Left colon (tissue), 2 donors: ENCODE data around the gene GAS2L1. TPM values are rescaled to one million over a fixed set of nuclear protein-coding genes. Genes with fewer than 3 reads are reported as not detected.

Experiments
- ATAC-seq: fragments of 200-7000 bp; cut with Tn5 transposase; one replicate; pipeline ENCODE4 v1.9.1; 2020; ENCODE audit warnings: mild to moderate bottlenecking, moderate library complexity
- DNase-seq, 2 donors: peaks; one replicate each; pipeline ENCODE4 v3.0.0-alpha.2; 2020
- intact Hi-C, 2 donors: fragments of 100-400 bp; cut with DNase I in 1 of 2; cut with micrococcal nuclease in 1 of 2; formaldehyde crosslinking; loops; one replicate each; pipeline versions ENCODE4 v1.11.2 to v1.14.0; 2022; cut with DNase I, micrococcal nuclease
- total RNA-seq, 2 donors: library from RNA; stranded (reverse); fragmentation: NEBNext Ultra II Directional; extraction: Animal tissue kit (Norgen Biotek cat#: 25700); gene quantifications; one replicate each; pipeline ENCODE4 v1.2.1, GENCODE V29; 2021
- donor health status: DM: no; HTN: no; CAD: no.
- donor health status: DM: yes; HTN: yes; CAD: no.

The GAS2L1 gene
- total RNA-seq, 2 donors from 2014 or later: 19.7 to 32.3 TPM

DNA sequence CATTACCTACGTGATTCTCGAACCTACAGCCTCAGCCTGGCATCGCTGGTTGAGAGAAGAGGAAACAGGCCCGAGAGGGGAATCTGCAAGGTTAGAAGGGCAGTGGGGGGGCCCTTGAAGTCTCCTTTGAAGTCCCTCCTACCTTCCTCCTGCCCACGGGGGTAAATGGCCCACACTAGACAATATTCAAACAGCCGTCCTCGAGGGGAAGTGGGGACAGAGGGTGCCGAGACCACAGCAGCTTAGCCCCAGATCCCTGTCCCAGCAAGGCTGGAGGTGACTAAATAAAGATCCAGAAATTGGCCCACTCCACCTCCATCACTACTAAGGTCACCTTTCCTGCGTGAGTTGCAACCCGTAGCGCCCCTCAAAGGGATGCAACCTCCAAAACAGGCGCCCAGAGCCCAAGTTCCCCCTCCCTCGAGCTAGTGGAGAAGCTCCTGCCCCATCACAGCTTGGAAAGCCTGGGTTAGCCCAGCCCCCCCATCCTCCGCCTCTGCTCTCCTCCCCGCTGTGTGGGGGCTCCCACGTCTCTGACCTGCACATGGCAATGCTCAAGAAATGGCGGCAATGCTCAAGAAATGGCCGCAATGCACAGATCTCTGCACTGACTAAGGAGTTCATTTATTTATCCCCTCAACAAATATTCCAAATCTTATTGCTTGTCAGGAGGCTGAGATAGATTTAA, 9.8 kb downstream of the GAS2L1 start:
- DNase-seq (no peak), ATAC-seq (no peak)
- intact Hi-C loops: no loop called here

DNA sequence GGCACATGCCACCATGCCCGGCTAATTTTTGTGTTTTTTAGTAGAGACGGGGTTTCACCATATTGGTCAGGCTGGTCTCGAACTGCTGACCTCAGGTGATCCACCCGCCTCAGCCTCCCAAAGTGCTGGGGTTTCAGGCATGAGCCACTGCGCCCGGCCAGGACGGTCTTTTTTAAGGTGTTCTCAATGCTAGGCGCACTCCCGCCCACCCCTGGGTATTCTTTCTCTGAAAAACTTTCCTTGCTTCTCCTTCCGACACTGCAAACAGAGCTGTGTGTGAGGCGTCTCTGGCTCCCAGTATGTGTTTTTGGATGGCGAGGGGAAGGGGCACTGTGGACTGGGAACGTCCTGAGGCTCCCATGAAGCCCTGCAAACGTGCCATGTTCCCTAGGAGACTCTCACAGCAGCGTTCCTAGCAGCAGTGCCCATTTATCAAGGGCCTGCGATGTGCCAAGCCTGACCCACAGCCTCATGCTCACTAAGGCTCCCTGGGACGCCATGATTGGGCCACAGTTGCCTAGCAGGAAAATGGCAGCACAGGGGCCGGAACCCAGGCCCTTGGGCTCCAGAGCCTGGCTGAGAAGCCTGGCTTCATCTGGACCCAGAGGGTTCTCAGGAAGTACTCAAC, 11.5 kb downstream of the GAS2L1 start:
- ATAC-seq: no peak
- intact Hi-C loops: no loop called here
- DNase-seq: no peak

DNA sequence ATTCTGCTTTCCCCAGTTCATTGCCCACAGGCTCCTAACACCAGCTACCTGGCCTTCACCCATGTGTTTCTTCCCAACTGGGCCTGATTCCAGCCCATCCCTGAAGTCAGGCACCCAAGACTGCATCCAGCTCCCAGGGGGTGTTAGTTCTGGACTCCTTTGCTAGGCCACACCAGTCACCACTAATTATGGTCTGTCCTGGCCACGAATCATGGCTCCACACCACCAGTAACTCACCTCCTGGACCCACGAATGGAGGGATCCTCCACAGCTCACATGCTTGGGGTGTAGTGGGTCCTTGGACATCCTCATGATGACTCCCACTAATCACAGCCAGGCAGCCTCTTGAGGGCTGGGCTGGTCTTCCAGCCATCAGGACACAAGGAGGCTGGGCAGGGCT, 12.6 kb downstream of the GAS2L1 start:
- no peak for DNase-seq

DNA sequence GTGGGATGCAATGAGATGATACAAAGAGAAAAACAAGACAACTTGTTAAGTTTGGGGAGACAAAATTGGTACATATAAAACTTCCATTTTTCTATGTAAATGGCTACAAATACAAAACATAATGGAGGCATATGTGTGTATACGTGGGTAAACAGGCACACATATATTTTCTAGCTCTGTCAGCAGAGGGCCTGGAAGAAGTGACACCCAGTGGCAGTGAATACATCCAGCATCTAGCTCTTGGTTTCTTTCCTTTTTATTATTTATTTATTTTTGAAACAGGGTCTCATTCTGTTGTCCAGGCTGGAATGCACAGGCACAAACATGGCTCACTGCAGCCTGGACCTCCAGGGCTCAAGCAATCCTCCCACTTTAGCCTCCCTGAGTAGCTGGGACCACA, 14.1 kb downstream of the GAS2L1 start:
- DNase-seq: no peak
- ATAC-seq: peak; percentile 21
- intact Hi-C loops: no loop called here

More for the DNA sequence above, 12.6 kb downstream of the GAS2L1 start:
- intact Hi-C loops: no loop called here
- ATAC-seq: no peak

DNA sequence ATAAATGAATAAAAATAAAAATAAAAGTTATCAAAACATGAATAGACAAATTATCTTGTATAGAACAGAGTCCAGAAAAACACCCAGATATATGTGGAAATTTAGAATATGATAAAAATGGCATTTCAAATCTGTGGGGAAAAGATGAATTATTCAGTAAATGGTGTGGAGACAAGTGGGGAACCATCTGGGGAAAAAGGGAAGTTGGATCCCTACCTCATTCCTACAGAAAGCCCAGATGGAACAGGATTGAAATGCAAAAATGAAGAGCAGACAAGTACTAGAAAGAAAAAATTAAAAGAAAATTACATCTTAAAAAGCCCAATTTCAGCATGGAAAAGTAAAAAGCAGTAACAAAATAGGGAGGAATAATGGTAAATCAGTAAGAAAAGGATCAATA, 17.2 kb downstream of the GAS2L1 start:
- ATAC-seq: no peak
- intact Hi-C loops: no loop called here

DNA sequence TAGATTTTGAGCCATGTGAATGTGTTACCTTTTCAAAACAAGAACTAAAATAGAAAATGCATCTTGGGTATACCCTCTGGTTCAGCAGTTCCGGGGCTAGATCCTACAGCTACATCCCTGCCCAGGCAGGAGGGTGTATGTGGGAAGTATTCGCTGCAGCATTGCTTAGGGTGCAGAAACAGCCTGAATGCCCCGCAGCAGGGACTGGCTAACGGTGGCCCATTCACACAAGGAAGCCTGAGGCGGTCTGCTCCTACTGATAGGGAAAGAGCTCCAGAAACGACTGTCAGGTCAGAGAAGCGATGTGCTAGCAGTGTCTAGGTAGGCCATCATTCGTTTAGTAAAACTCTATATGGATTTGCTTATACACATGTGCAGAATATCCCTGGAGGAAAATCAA, 18.9 kb downstream of the GAS2L1 start:
- no peak for DNase-seq
- ATAC-seq: no peak
- intact Hi-C loops: no loop called here

More for the DNA sequence above, 17.2 kb downstream of the GAS2L1 start:
- DNase-seq: no peak

DNA sequence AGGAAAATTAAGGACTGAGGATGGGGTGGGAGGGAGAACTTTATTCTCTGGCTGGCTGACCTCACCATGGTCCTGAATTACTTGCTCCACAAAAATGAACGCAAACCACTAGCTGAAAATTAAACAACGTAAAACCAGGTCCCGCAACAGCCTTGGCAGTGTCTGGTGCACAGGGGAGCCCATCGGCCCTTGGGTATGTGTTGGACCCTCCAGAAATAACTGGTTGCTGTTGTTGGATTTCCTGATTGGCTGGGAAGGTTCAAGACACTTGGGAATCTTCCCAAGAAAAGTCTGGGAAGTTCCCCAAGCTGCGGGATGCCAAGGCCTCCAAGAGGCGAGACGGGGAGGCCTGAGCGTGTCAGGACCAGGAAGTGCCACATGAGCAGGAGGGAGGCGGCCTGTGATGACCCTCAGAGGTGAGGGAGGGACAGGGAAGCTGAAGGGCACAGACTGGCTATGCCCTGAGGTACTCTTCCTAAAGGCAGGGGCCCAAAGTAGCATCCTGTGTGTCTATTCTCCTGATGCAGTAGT, 19.4 kb downstream of the GAS2L1 start:
- intact Hi-C loops: no loop called here
- DNase-seq (no peak), ATAC-seq (peak; percentile 10)

DNA sequence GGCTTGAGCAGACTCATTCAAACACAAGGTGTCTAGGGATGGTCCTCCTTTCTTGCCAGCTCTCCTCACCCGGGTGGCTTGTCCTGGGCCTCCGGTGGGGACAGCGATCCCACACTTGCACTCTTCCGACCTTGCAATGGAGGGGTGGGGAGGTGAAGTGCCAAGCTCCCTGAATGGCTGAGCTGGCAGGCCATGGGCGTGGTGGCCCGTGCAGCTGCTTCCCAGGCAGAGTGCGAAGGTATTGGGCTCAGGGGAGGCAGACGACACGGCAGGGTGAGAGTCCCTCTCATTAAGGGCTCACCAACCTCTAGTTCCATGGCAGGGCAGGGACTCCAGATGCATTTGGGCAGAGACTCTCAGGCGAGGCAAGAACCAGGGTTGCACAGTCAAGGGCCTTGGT, 20.0 kb downstream of the GAS2L1 start:
- DNase-seq (no peak), ATAC-seq (peak; percentile 20)
- intact Hi-C loops: no loop called here

DNA sequence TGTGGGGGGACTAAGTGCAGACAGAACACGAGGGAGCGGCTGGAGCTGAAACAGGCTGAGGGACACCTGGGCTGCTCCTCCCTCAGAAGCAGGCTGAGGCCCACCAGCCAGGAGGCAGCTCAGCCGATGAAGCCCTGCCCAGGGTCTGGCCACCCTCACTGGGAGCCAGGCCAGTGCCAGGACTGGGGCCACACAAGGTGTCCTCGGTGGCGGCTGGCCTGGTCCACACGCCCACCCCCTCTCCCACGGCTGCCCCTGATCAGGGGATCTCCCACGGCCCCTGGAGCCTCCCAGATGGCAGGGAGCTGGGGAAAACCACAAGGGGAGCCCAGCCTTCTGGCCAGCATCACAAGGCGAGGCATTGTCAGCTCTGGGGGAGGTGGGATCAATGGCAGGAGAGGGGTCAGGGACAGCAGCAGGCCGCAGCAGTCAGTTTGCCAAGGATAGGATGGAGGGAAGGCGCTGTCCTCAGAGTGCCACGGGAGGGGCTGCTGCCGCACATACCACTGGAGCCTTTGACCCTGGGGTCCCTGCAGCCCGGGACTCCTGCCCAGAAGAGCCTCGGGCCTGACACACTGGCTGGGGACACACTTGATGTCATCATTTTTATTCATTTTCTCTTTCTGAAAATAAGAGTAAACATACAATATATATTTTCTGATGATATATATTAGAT, 20.8 kb downstream of the GAS2L1 start:
- DNase-seq (no peak), ATAC-seq (peak; percentile 8)
- intact Hi-C loops: no loop called here

DNA sequence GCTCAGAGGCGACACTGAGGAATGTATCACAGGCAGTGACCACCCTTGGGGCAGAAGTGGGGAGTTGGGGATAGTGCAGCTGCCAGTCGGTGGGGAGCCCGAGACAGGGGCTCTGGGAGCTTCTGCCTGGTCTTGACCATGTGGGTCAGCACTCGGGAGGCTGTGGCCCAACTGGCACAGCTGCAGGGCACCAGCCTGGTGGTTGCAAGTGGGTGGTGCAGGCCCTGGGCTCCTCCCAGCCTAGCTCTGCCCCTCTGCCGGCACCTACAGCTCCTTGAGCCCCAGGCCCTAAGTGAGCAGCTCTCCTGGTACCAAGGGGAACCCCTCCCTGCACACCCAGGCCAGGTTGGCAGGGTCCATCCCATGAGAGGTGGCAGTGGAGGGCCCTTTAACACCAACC, 21.6 kb downstream of the GAS2L1 start:
- no peak for DNase-seq
- intact Hi-C loops: no loop called here
- ATAC-seq: peak; percentile 17

DNA sequence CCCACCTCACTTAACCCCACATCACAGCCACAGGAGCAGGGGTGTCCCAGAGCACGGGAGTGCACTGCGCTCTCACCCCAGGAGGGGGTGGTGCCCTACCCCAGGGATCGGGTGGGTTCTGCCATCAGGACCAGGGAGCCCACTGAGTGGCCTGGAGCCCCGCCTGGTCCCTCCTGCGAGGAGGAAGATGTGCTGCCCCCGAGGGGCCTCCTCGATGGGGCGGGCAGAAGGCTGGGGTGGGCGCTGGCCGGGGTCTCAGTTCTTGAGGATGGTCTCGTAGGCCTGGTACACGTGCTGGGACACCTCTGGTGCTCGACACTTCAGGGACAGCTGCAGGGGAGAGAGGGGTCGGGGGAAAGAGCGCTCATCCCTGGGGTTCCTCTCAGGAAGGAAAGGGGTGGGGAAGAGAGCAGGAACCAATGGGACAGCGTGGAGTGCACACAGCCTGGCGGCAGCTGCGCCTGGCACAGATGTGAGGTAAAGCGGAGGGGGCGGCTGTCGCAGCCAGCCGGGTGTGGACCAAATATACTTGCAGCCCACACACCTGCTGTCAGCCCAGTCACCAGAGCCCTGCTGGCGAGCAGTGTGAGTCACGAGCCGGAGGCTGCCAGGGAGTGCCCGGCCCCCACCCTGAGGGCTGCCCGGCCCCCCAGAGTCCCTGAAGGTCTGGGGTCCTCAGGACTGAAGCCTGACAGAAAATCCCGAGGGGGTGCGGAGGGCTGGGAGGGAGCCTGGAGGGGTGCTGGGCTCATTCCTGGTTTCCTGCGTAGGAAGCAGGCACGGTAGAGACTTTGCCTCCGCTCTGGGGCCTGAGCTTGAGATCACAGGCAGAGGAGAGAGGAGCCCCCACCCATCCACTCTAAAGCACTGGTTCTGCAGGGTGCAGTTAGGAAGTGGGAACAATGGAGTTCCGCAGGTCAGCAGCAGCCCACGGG, 22.4 kb downstream of the GAS2L1 start:
- intact Hi-C loops: no loop called here
- no peak for ATAC-seq
- DNase-seq: no peak

DNA sequence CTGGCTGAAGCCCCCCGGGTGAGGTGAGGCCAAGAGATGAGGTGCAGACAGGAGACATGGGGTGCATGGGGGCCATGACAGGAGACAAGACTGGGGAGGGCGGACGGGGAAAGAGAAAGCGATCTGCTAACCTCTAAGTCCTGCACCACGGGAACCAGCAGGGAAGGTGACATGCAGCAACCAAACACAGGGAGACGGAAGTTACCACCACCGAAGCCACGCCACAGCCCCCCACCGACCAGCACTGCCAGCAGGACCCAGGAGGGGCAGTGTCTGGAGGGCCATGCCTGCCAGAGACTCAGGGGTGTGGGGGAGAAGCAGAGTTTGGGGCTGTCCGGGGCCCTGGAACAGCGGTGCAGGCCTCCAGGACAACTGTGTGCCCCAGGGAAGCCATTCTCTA, 23.1 kb downstream of the GAS2L1 start:
- DNase-seq: no peak
- intact Hi-C loops: no loop called here
- no peak for ATAC-seq

DNA sequence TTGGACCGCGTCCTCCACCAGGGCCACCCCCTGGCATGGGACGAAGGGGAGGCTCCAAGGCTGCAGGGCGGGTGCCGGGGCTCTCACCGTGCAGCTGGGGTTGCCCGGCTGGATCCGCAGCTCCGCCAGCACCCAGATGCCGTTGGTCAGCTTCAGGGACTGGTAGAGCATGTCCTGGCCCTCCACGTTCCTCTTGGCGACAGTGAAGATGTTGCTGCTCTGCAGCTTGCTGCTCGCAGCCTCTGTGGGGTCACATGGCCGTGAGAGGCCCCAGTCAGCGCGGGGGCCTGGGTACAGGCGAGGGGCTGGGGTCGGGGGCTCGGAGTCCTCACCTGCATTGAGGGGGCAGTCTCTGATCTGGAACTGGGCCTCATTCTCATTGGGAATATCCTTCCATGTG, 23.8 kb downstream of the GAS2L1 start:
- DNase-seq: no peak
- intact Hi-C loops: no loop called here
- no peak for ATAC-seq

DNA sequence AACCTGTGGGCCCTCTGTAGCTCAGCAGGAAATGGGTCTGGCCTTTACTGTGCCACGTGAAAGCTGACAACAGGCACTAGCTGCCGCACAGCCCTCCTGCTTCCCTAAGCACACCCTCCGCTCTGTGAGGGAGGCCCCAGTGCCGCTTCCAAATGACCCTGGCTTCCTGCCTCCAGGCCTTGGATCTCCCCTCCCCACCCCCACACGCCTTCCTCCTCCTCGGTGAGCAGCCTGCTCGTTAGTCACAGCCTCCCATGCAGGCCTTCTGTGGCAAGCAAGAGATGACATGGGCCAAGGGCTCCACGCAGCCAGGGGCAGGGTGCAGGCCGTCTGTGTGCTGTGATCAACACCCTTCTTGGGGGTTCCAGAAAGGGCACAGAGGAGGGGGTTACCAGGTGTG, 24.3 kb downstream of the GAS2L1 start:
- intact Hi-C loops: no loop called here
- DNase-seq (peak in 1 of 2 donors; percentile 31), ATAC-seq (no peak)

DNA sequence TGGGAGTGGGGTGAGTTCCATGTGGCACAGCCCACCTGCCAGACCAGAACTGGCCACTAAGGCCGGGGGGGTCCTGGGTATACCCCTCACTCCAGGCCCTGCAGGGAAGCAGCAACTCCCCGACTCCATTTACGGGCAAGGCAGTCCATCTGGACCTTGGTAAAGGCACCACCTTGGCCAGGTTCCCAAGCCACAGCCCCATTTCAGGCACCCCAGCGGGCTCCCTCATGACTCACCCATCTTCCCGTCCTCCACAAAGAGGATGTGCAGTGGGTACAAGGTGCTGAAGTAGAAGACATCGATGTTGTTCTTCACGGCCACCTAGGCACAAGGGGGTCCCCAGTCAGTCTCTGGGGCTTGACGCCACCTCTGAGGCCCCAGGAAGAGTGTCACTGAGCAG, 24.8 kb downstream of the GAS2L1 start:
- DNase-seq (no peak), ATAC-seq (no peak)
- intact Hi-C loops: no loop called here

DNA sequence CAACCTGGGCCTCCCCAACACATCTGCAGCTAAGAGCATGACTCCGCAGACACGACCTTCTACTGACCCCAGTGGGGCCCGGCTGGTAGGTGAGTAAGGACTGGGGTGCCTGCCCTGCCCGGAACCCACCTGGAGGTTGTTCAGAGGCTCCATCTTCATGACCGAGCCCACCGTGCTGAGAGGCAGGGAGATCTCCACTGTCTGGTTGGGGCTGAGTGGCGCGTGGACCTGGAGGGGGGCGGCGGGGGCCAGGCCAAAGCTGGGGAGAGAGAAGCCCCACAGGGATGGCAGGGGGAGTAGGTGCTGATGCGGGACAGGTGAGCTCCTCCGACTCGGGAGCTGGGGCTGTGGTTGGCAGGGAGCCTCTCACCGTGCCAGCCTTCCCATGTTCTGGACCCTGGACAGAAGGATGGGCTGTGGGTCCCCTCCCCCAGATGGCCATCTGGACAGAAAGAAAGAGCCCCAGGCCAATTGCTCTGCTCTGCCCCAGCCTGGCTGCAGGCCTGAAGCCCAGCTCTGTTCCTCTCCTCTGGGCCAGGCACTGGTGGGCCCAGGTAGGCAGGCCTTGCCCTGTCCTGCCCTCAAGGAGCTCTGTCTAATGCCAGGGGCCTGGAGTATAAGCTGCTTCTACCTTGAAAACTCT, 25.3 kb downstream of the GAS2L1 start:
- ATAC-seq: no peak
- intact Hi-C loops: no loop called here

DNA sequence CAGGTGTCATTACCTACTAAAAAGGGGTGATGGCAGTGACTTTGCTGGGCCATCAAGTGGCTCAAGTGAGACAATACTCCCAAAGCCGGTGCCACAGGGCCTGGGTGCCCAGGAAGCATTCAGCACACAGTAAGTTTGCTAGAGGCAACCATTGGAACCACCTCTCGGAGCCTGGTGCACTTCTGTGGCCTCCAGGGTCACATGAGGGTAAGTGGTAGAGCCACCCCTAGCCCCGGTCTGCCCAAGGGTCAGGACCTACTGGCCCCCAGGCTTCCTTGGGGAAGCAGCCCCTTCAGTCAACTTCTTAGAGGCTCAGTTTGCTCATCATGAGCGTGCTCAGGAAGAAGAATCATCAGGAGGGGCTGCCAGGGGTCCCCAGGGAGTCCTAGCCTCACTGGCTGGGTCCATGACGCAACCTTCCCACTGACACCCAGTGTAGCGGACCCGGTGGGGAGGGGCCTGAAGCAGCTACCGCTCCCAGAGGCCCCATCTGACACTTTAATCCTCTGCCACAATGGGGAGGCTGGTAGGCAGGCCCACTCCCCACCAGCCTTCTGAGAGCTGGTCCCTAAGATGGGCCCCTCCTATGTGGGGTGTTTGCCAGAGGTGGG, 26.5 kb downstream of the GAS2L1 start:
- DNase-seq: no peak
- intact Hi-C loops: no loop called here
- ATAC-seq: no peak

More for the DNA sequence above, 25.3 kb downstream of the GAS2L1 start:
- DNase-seq: no peak

DNA sequence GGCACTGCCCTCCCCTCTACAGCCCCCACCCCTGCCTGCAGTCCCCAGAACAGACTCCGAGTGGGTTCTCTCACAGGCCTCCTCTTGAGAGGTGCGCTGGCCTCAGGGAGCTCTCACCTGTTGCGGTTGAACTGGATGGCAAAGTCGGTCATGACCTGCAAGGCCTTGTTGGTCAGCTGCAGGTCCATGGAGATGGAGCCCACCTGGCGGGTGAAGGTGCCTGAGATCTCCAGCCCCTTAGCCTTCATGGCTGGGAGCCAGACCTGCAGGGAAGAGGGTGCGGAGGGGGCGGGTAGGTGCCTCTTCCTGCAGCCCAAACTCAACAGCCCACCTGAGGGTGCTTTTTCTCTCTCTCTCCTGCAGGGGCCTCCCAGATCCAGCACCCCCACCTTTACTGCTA, 27.7 kb downstream of the GAS2L1 start:
- DNase-seq: no peak
- no peak for ATAC-seq
- intact Hi-C loops: no loop called here
